Esophagus (tissue), 2 donors: Measurements from ENCODE around the gene AP2A2. TPM values are rescaled to one million over a fixed set of nuclear protein-coding genes. Genes with fewer than 3 reads are reported as not detected.
A peak's percentile ranks its signal among the peaks of the same experiment; 100 is the strongest.

Experiments
- H3K27ac ChIP-seq, 2 donors: one replicate each; pipeline ENCODE4 v1.5.1; 2013; ENCODE audit warnings: low read depth in 2 of 2, mild to moderate bottlenecking in 2 of 2, inconsistent platforms in 1 of 2, low read length in 1 of 2, moderate library complexity in 1 of 2
- H3K27me3 ChIP-seq, 2 donors: one replicate each; pipeline ENCODE4 v1.6.1; 2013; ENCODE audit warnings: low read length in 2 of 2, control low read depth in 1 of 2, mild to moderate bottlenecking in 1 of 2; ENCODE audit not compliant: insufficient read depth in 2 of 2, control insufficient read depth in 1 of 2
- H3K36me3 ChIP-seq, 2 donors: one replicate each; pipeline ENCODE4 v1.6.1; 2013; ENCODE audit warnings: low read length in 1 of 2; ENCODE audit not compliant: control insufficient read depth in 2 of 2, insufficient read depth in 2 of 2
- H3K4me1 ChIP-seq, 2 donors: one replicate each; pipeline ENCODE4 v1.6.1; 2013; ENCODE audit warnings: low read length in 1 of 2; ENCODE audit not compliant: control insufficient read depth in 2 of 2, insufficient read depth in 2 of 2
- H3K4me3 ChIP-seq, 2 donors: one replicate each; pipeline ENCODE4 v1.5.1; 2013; ENCODE audit warnings: low read length in 2 of 2, mild to moderate bottlenecking in 2 of 2, low read depth in 1 of 2, moderate library complexity in 1 of 2
- H3K9me3 ChIP-seq, 2 donors: one replicate each; pipeline ENCODE4 v1.6.1; 2013; ENCODE audit warnings: mild to moderate bottlenecking in 2 of 2, low read depth in 1 of 2, low read length in 1 of 2, moderate library complexity in 1 of 2; ENCODE audit not compliant: control insufficient read depth in 2 of 2, insufficient read depth in 1 of 2
- WGBS, 2 donors: extraction: QIAGEN DNeasy Blood & Tissue Kit; methylation state at CpG; one replicate each; pipeline ENCODE4 v1.1.7; 2013; 5-methylcytosine and 5-hydroxymethylcytosine counted together
- polyA plus RNA-seq, 2 donors: library from polyadenylated mRNA; stranded (reverse); fragments of 200-250 nt; gene quantifications; one replicate each; pipeline ENCODE4 v1.2.3, GENCODE V29; 2013
- donor health status: healthy with polysubstance abuse.
- donor health status: Bipolar disorder and iron deficiency.

AP2A2 gene
- polyA plus RNA-seq, 2 donors, result 17.3 to 20.2 TPM

DNA sequence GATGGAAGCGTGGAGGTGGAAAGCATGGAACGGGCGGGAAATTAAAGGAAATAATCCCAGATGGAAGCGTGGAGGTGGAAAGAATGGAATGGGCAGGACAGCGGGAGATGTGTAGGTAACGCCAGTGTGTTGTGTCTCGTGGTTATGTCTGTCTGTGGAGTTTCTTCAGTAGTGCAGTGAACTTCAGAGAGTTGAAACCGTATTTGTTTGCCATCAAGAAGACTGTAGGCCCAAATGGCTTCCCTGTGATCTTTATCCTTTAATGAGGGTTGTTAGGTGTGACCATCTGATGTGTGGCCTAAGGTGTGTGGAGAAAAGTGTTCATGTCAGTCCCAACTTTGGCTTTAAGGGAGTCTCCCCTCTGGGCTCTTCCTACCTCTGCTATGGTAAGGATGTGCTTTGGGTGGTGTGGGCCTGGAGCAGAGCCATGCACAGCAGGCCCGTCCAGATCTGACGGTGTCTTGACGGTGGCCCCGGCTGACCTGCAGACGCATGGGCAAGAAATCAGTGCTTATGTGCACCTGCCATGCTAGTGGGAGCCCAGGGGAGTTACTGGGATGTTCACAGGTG is 39.6 kb downstream of the AP2A2 start:
- 85 to 94% methylated on average over 13 of the region's 13 CpGs for WGBS, 2 donors

DNA sequence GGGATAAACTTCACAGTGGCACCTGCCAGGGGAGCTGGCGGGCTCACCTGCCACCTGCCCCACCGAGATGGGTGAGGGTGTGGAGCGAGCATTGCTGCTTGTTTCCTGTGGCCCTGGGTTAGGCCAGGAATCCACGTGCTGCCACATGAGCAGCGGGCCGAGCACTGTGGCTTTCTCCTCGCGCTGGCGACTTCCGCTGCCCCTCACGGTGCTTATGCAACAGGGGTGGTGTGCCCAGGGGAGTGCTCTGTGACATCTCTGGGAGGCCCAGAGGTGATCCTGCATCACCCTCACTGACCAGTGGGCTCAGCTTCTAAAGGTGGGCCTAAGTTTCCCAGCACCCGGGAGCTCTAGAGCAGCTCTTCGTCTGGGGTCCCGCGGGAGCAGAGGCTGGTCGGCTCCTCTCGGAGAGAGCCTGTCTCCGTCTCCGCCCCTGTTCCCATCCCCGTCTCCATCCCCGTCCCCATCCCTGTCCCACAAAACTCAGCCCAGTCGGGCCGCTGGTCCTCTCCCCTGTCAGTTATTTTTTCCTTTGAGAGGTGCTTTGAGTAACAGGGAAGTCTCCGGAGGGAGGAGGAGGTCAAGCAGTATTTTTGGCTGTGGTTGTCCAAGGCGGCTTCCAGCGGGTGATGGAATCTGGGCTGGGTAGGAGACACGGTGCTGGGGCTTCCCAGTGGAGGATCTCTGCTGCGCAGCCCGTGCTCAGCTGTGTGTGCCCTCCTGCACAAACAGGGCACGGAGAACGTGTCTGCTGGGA is 42.5 kb downstream of the AP2A2 start:
- Histone ChIP-seq H3K4me1 (no peaks in the 10 kb centered on the region), H3K27me3 (no peaks in the 10 kb centered on the region), H3K9me3 (no peaks in the 10 kb centered on the region), H3K36me3 (peaks cover 11 to 36% of the 10 kb centered on the region in 2 donors), H3K27ac (no peak overlapping the region), H3K4me3 (no peak overlapping the region)
- 86 to 87% methylated on average over 31 of the region's 31 CpGs for WGBS, 2 donors

More for the DNA sequence above, 39.6 kb downstream of the AP2A2 start:
- Histone ChIP-seq H3K4me3 (no peak overlapping the region), H3K9me3 (no peaks in the 10 kb centered on the region), H3K27me3 (no peaks in the 10 kb centered on the region), H3K36me3 (peaks cover 8 to 15% of the 10 kb centered on the region in 2 donors), H3K4me1 (no peaks in the 10 kb centered on the region), H3K27ac (peak overlapping the region in 1 of 2 donors; percentile 2)

DNA sequence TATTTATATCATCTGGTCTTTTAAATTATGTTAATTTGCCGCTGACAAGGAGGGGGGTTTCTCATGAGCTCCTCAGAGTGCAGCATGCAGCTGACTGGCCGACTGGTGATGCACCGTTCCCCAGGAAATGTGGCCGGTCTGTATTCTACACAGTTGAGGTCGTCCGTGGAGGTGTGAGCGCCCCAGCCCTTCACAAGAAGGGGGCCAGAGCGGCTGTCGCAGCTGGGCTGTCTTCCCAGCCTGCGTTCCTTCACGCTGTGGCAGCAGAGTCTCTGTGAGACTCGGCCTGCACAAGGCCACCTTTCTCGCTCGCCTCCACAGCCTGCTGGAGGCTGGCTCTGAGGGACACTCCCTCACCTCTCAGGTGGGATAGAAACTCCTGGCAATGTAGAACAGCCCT is 43.2 kb downstream of the AP2A2 start:
- Histone ChIP-seq H3K27ac (no peak overlapping the region), H3K36me3 (peaks cover 15 to 40% of the 10 kb centered on the region in 2 donors), H3K4me3 (no peak overlapping the region), H3K9me3 (no peaks in the 10 kb centered on the region), H3K27me3 (no peaks in the 10 kb centered on the region), H3K4me1 (peaks cover 0 to 1% of the 10 kb centered on the region in 2 donors)
- 95 to 96% methylated on average over 14 of the region's 14 CpGs for WGBS, 2 donors

DNA sequence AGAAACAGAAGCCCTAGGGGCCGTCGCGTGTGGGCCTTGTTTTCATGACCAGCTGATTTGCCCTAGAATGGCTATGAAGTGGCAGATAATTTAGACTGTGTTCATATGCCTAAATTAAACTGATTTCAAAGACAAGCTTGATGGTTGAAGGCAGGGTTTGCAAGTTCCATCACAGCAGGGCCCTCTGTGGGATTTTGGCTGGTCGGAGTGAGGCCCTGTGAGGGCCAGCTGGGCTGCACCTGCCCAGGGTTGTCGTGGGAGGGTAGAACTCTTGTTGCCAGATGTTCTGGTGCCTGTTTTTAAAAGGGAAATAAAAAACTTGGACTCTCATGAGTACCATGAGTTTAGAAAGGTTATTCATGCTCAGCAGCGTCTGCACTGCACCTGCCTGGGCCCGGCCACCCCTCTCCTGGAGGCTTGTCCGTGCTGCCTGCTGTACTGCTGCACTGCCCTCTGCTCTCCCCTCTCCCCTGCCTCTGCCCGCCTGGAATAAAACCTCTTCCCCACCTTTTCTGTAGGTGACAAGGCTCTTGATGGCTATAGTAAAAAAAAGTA is 44.1 kb downstream of the AP2A2 start:
- Histone ChIP-seq H3K9me3 (no peaks in the 10 kb centered on the region), H3K27ac (no peak overlapping the region), H3K4me3 (no peak overlapping the region), H3K4me1 (peaks cover 0 to 2% of the 10 kb centered on the region in 2 donors), H3K36me3 (peaks cover 9 to 36% of the 10 kb centered on the region in 2 donors), H3K27me3 (no peaks in the 10 kb centered on the region)
- WGBS, 2 donors, result 85 to 87% methylated on average over 9 of the region's 9 CpGs

DNA sequence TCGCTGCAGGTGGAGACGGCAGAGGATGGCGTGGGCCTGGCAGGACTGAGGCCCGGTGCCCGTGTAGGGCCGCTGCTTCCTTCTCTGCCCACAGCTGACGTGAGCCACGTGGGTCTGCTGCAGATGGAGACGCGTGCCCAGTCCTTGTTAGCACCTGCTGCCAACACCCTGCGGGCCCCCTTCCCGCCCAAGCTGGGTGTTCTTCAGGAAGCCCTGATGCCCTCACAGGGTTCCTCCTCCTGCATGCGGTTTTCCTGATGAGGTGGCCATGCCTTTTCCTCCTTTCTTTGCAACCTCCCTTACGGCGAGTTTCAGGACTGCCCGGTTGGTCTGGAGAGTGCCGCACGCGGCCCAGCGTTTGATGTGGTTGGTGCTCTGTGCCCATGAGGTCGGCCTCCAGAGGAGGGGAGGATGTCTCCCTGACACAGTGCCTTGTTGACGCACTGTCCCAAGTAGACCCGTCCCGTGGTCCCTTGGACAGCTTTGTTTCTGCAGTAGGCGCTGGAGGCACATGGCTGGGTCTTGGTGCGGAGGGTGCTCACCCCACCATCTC is 44.7 kb downstream of the AP2A2 start:
- no peaks in the 10 kb centered on the region for H3K9me3 ChIP-seq
- H3K4me3 ChIP-seq, result no peak overlapping the region
- H3K36me3 ChIP-seq, result peaks cover 9 to 40% of the 10 kb centered on the region in 2 donors
- H3K4me1 ChIP-seq, result peaks cover 0 to 2% of the 10 kb centered on the region in 2 donors
- no peak overlapping the region for H3K27ac ChIP-seq
- no peaks in the 10 kb centered on the region for H3K27me3 ChIP-seq
- WGBS, 2 donors, result 78 to 89% methylated on average over 26 of the region's 26 CpGs

DNA sequence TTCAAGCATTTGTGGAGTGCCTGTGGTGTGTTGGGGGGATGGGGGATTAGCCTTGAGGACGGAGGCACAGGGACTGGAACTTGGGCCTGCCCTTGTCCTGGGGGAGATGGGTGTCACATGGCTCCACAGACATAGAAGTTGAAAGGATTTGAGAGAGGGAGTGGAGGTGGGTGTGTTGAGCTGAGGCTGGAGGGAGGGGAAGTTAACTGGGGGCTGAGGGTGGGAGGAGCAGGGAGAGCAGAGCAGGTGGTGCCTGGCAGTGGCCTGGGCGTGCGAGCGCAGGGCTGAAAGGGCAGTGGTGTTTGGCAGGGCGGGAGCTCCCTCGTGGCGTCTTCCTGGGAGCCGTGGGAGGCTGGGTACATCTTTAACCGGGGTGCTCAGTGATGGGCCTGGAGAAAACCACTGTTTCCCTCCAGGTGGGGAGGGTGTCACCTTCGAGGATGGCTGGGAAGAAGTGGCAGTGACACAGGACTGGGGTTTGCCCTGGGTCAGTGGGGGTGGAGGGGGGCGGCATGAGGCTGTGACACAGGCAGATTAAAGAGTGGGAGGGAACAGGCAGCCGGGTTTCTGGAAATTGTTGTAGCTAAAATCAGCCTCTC is 45.5 kb downstream of the AP2A2 start:
- no peak overlapping the region for H3K4me3 ChIP-seq
- peaks cover 9 to 42% of the 10 kb centered on the region in 2 donors for H3K36me3 ChIP-seq
- no peaks in the 10 kb centered on the region for H3K9me3 ChIP-seq
- H3K27me3 ChIP-seq, result no peaks in the 10 kb centered on the region
- H3K27ac ChIP-seq, result no peak overlapping the region
- 82 to 84% methylated on average over 12 of the region's 12 CpGs for WGBS, 2 donors
- peaks cover 0 to 2% of the 10 kb centered on the region in 2 donors for H3K4me1 ChIP-seq

DNA sequence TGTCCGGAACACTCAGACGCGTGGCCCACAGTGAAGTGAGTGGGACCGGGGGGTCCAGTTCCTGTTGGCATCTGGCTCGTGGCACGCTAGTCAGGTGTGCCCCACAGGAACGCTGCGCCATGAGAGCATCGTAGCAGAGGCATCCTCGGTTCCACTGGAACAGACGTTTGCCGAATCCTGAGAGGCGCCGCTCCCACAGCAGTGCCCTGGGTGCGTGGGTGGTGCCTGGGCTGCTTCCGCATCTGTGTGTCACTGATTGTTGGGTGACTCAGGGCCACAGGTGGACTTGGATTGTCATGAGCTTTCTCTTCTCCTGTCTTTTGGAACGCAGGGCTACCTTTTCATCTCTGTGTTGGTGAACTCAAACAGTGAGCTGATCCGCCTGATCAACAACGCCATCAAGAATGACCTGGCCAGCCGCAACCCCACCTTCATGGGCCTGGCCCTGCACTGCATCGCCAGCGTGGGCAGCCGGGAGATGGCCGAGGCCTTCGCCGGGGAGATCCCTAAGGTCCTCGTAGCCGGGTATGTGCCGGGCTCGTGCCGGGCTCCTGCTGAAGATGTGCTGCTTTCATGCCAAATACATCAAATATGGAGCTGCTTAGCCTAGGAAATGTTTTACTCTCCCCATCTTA is 46.2 kb downstream of the AP2A2 start:
- Histone ChIP-seq H3K9me3 (no peaks in the 10 kb centered on the region), H3K4me3 (no peak overlapping the region), H3K36me3 (peaks cover 9 to 43% of the 10 kb centered on the region in 2 donors), H3K27me3 (no peaks in the 10 kb centered on the region), H3K4me1 (peaks cover 0 to 4% of the 10 kb centered on the region in 2 donors), H3K27ac (no peak overlapping the region)
- 91 to 95% methylated on average over 31 of the region's 31 CpGs for WGBS, 2 donors

DNA sequence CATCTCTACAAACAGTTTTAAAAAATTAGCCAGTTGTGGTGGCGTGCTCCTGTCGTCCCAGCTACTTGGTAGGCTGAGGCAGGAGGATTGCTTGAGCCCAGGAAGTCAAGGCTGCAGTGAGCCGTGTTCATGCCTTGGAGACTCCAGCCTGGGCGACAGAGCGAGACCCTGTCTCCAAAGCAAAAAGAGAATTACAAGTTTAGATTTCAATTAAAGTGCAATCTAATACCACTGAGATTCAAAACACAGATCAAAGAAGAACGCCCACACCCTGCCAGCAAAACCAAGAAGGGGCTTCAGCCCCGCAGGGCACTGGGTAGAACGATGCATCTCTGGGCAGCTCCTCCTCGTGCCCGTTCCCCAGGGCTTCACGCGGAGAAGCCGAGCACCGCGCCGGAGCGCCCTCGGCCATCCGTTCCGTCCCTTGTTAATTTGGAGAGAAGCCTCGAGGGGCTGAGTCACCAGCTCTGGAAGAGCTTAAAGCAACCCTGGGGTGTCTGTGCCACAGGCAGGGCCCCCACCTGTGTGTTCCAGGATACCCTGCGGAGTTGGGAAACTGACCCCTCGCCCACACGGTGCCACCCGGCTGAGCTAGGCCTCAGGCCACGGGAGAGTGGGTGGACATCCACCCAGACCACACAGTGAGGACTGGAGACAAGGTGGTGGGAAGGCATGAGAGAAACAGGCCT is 47.0 kb downstream of the AP2A2 start:
- peaks cover 0 to 6% of the 10 kb centered on the region in 2 donors for H3K4me1 ChIP-seq
- H3K27ac ChIP-seq, result no peak overlapping the region
- no peaks in the 10 kb centered on the region for H3K27me3 ChIP-seq
- H3K9me3 ChIP-seq, result no peaks in the 10 kb centered on the region
- WGBS, 2 donors, result 95 to 96% methylated on average over 26 of the region's 26 CpGs
- peaks cover 11 to 51% of the 10 kb centered on the region in 2 donors for H3K36me3 ChIP-seq
- H3K4me3 ChIP-seq, result no peak overlapping the region

DNA sequence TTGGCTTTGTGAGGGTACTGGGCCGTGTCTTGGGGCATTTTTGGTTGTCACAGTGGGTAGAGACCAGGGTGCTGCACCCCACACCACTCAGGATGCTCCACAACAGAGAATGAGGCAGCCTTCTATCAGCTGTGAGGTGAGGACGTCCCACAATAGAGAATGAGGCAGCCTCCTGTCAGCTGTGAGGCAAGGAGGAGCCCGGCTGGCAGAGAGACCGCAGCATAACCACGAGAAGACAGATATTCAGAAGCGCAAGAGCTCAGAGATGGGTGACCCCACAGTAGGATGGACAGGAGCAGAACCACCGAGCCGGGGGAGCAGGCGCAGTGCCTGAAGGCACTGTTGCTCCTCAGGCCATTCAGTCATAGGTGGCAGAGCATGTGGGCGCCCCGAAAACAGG is 47.6 kb downstream of the AP2A2 start:
- H3K4me3 ChIP-seq, result no peak overlapping the region
- H3K36me3 ChIP-seq, result peaks cover 17 to 57% of the 10 kb centered on the region in 2 donors
- no peaks in the 10 kb centered on the region for H3K27me3 ChIP-seq
- 90 to 96% methylated on average over 11 of the region's 11 CpGs for WGBS, 2 donors
- peaks cover 0 to 6% of the 10 kb centered on the region in 2 donors for H3K4me1 ChIP-seq
- H3K27ac ChIP-seq, result no peak overlapping the region
- H3K9me3 ChIP-seq, result no peaks in the 10 kb centered on the region
